Esophagus muscularis mucosa (tissue), 4 donors: ENCODE results near the gene VGLL4. TPM values are rescaled to one million over a fixed set of nuclear protein-coding genes. Genes with fewer than 3 reads are reported as not detected.
A peak's percentile ranks its signal among the peaks of the same experiment; 100 is the strongest.

Experiments
- DNase-seq: peaks from one replicate; pipeline ENCODE4 v3.0.0-alpha.2; 2017; ENCODE audit errors: extremely low spot score
- H3K27ac ChIP-seq, 4 donors: fragments of 200-600 bp; sonication (generic); replicated peaks in 1 of 4; 1 replicate in 3 of 4; 2 replicates in 1 of 4; pipeline ENCODE4 v1.5.1; 2016 to 2019; ENCODE audit warnings: mild to moderate bottlenecking in 1 of 4
- H3K27me3 ChIP-seq, 4 donors: fragments of 200-600 bp; sonication (generic); one replicate each; pipeline versions ENCODE4 v1.5.1 to v1.6.0; 2016 to 2019
- H3K36me3 ChIP-seq, 4 donors: fragments of 200-600 bp; sonication (generic); one replicate each; pipeline ENCODE4 v1.5.1; 2016 to 2019
- H3K4me1 ChIP-seq, 4 donors: fragments of 200-600 bp; sonication (generic); one replicate each; pipeline ENCODE4 v1.5.1; 2016 to 2019
- H3K4me3 ChIP-seq, 4 donors: fragments of 200-600 bp; sonication (generic); 1 replicate in 2 of 4; 2 replicates in 2 of 4; pipeline ENCODE4 v1.5.1; 2016 to 2019; ENCODE audit warnings: mild to moderate bottlenecking in 4 of 4, moderate library complexity in 1 of 4
- H3K9me3 ChIP-seq, 4 donors: fragments of 200-600 bp; sonication (generic); 1 replicate in 3 of 4; 2 replicates in 1 of 4; pipeline ENCODE4 v1.5.1; 2016 to 2019
- EP300 ChIP-seq: sonication (generic); formaldehyde crosslinking; IDR thresholded peaks from one replicate; pipeline ENCODE4 v1.6.1; 2017; ENCODE audit warnings: antibody characterized with exemption
- POLR2A ChIP-seq: fragments of 450-650 bp; IDR thresholded peaks from one replicate; pipeline ENCODE4 v1.6.1; 2017; ENCODE audit warnings: antibody characterized with exemption, moderate library complexity, mild to moderate bottlenecking, low read depth
- POLR2AphosphoS5 ChIP-seq, 2 donors: sonication (generic); formaldehyde crosslinking; IDR thresholded peaks; one replicate each; pipeline ENCODE4 v1.6.1; 2017; ENCODE audit warnings: antibody characterized with exemption in 2 of 2
- WGBS: methylation state at CpG from one replicate; pipeline ENCODE4 v1.1.5; 2018; 5-methylcytosine and 5-hydroxymethylcytosine counted together
- intact Hi-C: fragments of 100-400 bp; cut with DNase I; formaldehyde crosslinking; loops from one replicate; pipeline ENCODE4 v1.15.1; 2023
- total RNA-seq, 4 donors: library from RNA; depleted of rRNA; stranded (reverse); fragments of >200 nt; gene quantifications; one replicate each; pipeline versions ENCODE4 v1.1.0 to v1.2.1, GENCODE V29; 2016
- TF ChIP-seq, protein P1 (sequence below), 3 experiments: fragments of 200-600 bp in 2 of 3; fragments of 450-650 bp in 1 of 3; sonication (generic) in 2 of 3; IDR thresholded peaks; one replicate each; pipeline ENCODE4 v1.5.1; 2017 to 2019; ENCODE audit warnings: antibody characterized with exemption in 3 of 3, mild to moderate bottlenecking in 2 of 3, moderate library complexity in 1 of 3

VGLL4 gene
- total RNA-seq, 4 donors from 2014 or later = 51.5 to 222 (median 80.7) TPM

DNA sequence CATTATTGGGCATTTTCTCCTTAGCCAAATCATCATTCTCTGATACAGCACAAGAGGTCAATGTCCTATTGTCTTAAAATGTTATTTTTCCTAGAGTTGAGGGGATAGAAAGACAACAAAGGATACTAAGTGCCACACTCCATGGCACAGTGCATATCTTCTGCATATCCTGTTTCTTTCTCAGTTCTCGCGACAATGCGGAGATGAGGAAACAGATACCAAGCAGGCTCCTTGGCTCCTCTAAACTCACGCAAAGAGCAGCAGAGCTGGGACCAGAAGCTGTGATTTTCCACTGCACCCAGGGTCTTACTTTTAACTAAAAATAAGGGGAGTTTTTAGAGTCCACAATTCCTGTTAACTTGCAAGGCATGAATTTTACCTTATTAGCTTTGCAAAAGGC, 10.5 kb upstream of the VGLL4 start:
- no peak overlapping the region for H3K27ac ChIP-seq

DNA sequence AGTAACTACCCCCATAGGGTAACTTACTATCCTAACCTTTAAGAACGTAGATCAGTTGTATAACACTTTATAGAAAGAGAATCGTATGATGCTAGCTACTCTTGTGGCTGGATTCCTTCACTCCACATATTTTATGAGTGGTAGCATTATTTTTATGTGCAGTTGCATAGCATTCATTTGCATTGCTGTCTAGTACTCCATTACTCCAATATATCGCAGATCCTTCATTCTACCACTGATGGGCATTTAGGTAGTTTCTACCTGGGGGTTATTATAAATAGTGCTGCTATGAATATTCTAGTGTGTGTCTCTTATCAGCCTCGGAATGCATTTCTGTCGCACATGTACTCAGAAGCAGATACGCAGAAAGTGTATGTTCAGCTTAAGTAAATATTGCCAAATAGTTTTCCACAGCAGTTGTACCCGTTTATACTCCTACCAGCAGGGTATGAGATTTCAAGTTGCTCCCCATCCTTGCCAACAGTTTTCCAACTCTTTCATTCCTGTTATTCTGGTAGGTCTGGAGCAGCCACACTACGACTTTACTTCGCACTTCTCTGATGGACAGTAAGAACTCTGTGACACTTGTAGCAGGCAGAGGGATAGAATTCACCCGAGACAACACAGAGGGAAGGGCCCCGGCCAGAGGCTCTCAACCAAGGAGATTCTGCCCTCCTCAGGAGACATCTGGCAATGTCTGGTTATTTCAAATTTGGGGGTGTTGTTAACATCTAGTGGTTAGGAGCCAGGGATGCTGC, 9.8 kb upstream of the VGLL4 start:
- TF ChIP-seq EP300 = no peak
- TF ChIP-seq POLR2AphosphoS5 (IDR thresholded peaks at IDR 0.05) = no peak
- TF ChIP-seq, protein P1, sequence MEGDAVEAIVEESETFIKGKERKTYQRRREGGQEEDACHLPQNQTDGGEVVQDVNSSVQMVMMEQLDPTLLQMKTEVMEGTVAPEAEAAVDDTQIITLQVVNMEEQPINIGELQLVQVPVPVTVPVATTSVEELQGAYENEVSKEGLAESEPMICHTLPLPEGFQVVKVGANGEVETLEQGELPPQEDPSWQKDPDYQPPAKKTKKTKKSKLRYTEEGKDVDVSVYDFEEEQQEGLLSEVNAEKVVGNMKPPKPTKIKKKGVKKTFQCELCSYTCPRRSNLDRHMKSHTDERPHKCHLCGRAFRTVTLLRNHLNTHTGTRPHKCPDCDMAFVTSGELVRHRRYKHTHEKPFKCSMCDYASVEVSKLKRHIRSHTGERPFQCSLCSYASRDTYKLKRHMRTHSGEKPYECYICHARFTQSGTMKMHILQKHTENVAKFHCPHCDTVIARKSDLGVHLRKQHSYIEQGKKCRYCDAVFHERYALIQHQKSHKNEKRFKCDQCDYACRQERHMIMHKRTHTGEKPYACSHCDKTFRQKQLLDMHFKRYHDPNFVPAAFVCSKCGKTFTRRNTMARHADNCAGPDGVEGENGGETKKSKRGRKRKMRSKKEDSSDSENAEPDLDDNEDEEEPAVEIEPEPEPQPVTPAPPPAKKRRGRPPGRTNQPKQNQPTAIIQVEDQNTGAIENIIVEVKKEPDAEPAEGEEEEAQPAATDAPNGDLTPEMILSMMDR (IDR thresholded peaks at IDR 0.05) = no peak
- TF ChIP-seq POLR2A = no peak
- no peak overlapping the region for H3K4me3 ChIP-seq
- H3K27me3 ChIP-seq = no peaks in the 10 kb centered on the region
- no peaks in the 10 kb centered on the region for H3K9me3 ChIP-seq
- WGBS = 87% methylated on average over 11 of the region's 11 CpGs
- H3K27ac ChIP-seq = no peak overlapping the region
- H3K4me1 ChIP-seq = peaks cover 4 to 33% (median 23%) of the 10 kb centered on the region in 4 donors
- DNase-seq = peak; percentile 86
- no peaks in the 10 kb centered on the region for H3K36me3 ChIP-seq
- intact Hi-C loops = loop anchor here (5.0 kb wide), 1 partner anchor 154 kb away; no protein-coding TSS in a partner anchor

More for the DNA sequence above, 10.5 kb upstream of the VGLL4 start:
- DNase-seq = no peak
- TF ChIP-seq POLR2A = no peak
- TF ChIP-seq, protein P1 (IDR thresholded peaks at IDR 0.05) = no peak
- TF ChIP-seq EP300 = no peak
- no peak for TF ChIP-seq POLR2AphosphoS5 (IDR thresholded peaks at IDR 0.05)
- Histone ChIP-seq H3K4me3 (no peak overlapping the region), H3K9me3 (no peaks in the 10 kb centered on the region), H3K27me3 (no peaks in the 10 kb centered on the region), H3K36me3 (no peaks in the 10 kb centered on the region), H3K4me1 (peaks cover 4 to 33% (median 20%) of the 10 kb centered on the region in 4 donors)
- WGBS = 86% methylated on average over 4 of the region's 4 CpGs
- intact Hi-C loops = loop anchor here (5.0 kb wide), 1 partner anchor 153 kb away; no protein-coding TSS in a partner anchor

DNA sequence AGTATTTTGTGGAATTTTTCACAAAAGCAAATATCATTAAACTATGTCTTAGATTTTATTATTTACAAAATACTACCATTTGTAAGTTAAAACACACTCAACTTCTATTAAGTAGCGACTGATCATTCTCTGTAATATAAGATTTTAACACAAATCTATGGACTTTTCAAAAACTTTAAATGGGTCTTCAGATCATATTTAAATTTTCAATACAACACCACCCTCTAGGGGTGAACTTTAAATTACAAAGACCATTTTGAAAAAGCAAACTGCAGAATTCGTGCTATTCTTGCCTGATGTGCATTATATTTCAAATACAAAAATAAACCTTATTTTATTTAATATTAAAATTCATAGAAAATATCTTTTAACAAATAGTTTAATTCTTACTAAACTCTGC, 8.2 kb upstream of the VGLL4 start:
- H3K27me3 ChIP-seq = no peaks in the 10 kb centered on the region
- intact Hi-C loops = loop anchor here (2.0 to 5.0 kb wide), 2 partner anchors 155 to 273 kb away; no protein-coding TSS in a partner anchor
- no peak overlapping the region for H3K4me3 ChIP-seq
- DNase-seq = no peak
- TF ChIP-seq EP300 = no peak
- TF ChIP-seq, protein P1 (IDR thresholded peaks at IDR 0.05) = peak; percentile 59 to 63 (median 62)
- H3K27ac ChIP-seq = no peak overlapping the region
- no peaks in the 10 kb centered on the region for H3K36me3 ChIP-seq
- peaks cover 0 to 24% (median 13%) of the 10 kb centered on the region in 4 donors for H3K4me1 ChIP-seq
- H3K9me3 ChIP-seq = no peaks in the 10 kb centered on the region
- 19% methylated on average over 2 of the region's 2 CpGs for WGBS

DNA sequence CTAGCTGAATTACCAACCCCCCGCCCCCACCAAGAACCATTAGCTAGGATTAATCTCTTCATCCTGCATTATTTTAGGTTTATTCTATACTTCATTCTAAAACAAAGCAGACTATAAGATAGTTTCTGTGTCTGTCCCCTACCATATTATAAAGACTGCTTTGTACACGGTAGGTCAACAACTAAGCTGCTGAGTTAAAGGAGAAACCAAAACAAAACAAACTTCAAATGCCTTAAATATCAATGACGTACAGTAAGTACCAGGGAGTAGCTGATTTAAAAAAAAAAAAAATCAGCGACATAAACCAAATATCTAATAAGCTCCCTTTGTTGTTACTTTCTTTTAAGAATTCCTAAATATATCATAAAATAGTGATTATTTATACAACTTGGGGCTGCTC, 7.8 kb upstream of the VGLL4 start:
- Histone ChIP-seq H3K27ac (no peak overlapping the region), H3K27me3 (no peaks in the 10 kb centered on the region), H3K4me3 (no peak overlapping the region), H3K36me3 (no peaks in the 10 kb centered on the region), H3K4me1 (peaks cover 0 to 20% (median 12%) of the 10 kb centered on the region in 4 donors), H3K9me3 (no peaks in the 10 kb centered on the region)
- intact Hi-C loops = loop anchor here (2.0 to 5.0 kb wide), 2 partner anchors 156 to 273 kb away; no protein-coding TSS in a partner anchor
- WGBS = 53% methylated on average over 4 of the region's 4 CpGs
- TF ChIP-seq, protein P1 (IDR thresholded peaks at IDR 0.05) = no peak
- TF ChIP-seq POLR2A (no peak), EP300 (no peak), POLR2AphosphoS5 (IDR thresholded peaks at IDR 0.05) (no peak)
- DNase-seq = no peak
